Midbrain (tissue), 1 donor: Measurements from ENCODE around the gene SNX10.
A peak's percentile ranks its signal among the peaks of the same experiment; 100 is the strongest.

ENCODE experiments used
- DNase-seq: peaks from one replicate; lab custom pipeline; 2025; lab: John Stamatoyannopoulos, UW

Gene SNX10

GRCh38 chr7:26337232-26337865, 45.7 kb downstream of the SNX10 start:
- no peak for DNase-seq

GRCh38 chr7:26340476-26341018, 48.9 kb downstream of the SNX10 start:
- DNase-seq: no peak

GRCh38 chr7:26343320-26343832, 51.7 kb downstream of the SNX10 start:
- DNase-seq: no peak

- no peak for DNase-seq
These were observed 52.2 kb downstream of the SNX10 start for GRCh38 chr7:26343837-26344236.

GRCh38 chr7:26345202-26345601, 53.5 kb downstream of the SNX10 start:
- no peak for DNase-seq

- DNase-seq: no peak
These were observed 54.2 kb downstream of the SNX10 start for GRCh38 chr7:26345837-26346236.

- DNase-seq: no peak
These were observed 55.0 kb downstream of the SNX10 start for GRCh38 chr7:26346611-26347203.

- DNase-seq: no peak
These were observed 56.7 kb downstream of the SNX10 start for GRCh38 chr7:26348234-26348851.

- DNase-seq: no peak
These were observed 57.6 kb downstream of the SNX10 start for GRCh38 chr7:26349005-26349915.

GRCh38 chr7:26351171-26351570, 59.5 kb downstream of the SNX10 start:
- DNase-seq: no peak

GRCh38 chr7:26356229-26356628, 64.6 kb downstream of the SNX10 start:
- DNase-seq: no peak

- no peak for DNase-seq
These were observed 65.5 kb downstream of the SNX10 start for GRCh38 chr7:26356929-26357798.

- DNase-seq: no peak
These were observed 66.1 kb downstream of the SNX10 start for GRCh38 chr7:26357799-26358151.

- DNase-seq: no peak
These were observed 69.0 kb downstream of the SNX10 start for GRCh38 chr7:26360650-26361049.

GRCh38 chr7:26361637-26362036, 70.0 kb downstream of the SNX10 start:
- DNase-seq: no peak

GRCh38 chr7:26363465-26363864, 71.8 kb downstream of the SNX10 start:
- no peak for DNase-seq

GRCh38 chr7:26365077-26365900, 73.6 kb downstream of the SNX10 start:
- peak; percentile 85 for DNase-seq

GRCh38 chr7:26365901-26366275, 74.2 kb downstream of the SNX10 start:
- no peak for DNase-seq

- no peak for DNase-seq
These were observed 75.6 kb downstream of the SNX10 start for GRCh38 chr7:26367219-26367711.

GRCh38 chr7:26368542-26368941, 76.9 kb downstream of the SNX10 start:
- no peak for DNase-seq
